ENCODE measurements around the gene PTK6. TPM values are rescaled to one million over a fixed set of nuclear protein-coding genes. Genes with fewer than 3 reads are reported as not detected.

The PTK6 gene
- total RNA-seq, 4 donors from 2014 or later, result 0.11 TPM; not detected in 3

GRCh38 chr20:63552481-63553249 is 15.5 kb upstream of the PTK6 start:
- intact Hi-C loops (cut with DNase I), result no loop called here

GRCh38 chr20:63551068-63551467 is 13.9 kb upstream of the PTK6 start:
- DNase-seq, result no peak
- no peak overlapping the region for H3K4me3 ChIP-seq (replicated peaks in 1 of 3)
- H3K27ac ChIP-seq, result no peak overlapping the region
- intact Hi-C loops (cut with DNase I), result no loop called here
- no peaks in the 10 kb centered on the region for H3K9me3 ChIP-seq
- H3K4me1 ChIP-seq, result peaks cover 9 to 13% of the 10 kb centered on the region in 2 donors
- TF ChIP-seq CTCF (IDR thresholded peaks at IDR 0.05) (no peak), POLR2A (IDR thresholded peaks at IDR 0.05) (no peak)
- WGBS, 2 donors, result 53 to 59% methylated on average over 8 to 9 of the region's 9 CpGs
- no peaks in the 10 kb centered on the region for H3K36me3 ChIP-seq
- H3K27me3 ChIP-seq, result no peaks in the 10 kb centered on the region

More at GRCh38 chr20:63552481-63553249, 15.5 kb upstream of the PTK6 start:
- Histone ChIP-seq H3K4me3 (replicated peaks in 1 of 3) (no peak overlapping the region), H3K4me1 (peaks cover 9 to 13% of the 10 kb centered on the region in 2 donors), H3K27ac (no peak overlapping the region), H3K27me3 (no peaks in the 10 kb centered on the region), H3K9me3 (no peaks in the 10 kb centered on the region), H3K36me3 (no peaks in the 10 kb centered on the region)
- no peak for TF ChIP-seq POLR2A (IDR thresholded peaks at IDR 0.05)
- TF ChIP-seq CTCF (IDR thresholded peaks at IDR 0.05), result no peak
- WGBS, 2 donors, result 41 to 45% methylated on average over 13 to 15 of the region's 15 CpGs
- DNase-seq, result no peak

GRCh38 chr20:63549679-63550282 is 12.6 kb upstream of the PTK6 start:
- WGBS, 2 donors, result 91 to 93% methylated on average over 17 to 18 of the region's 18 CpGs
- DNase-seq, result no peak
- no peak for TF ChIP-seq CTCF (IDR thresholded peaks at IDR 0.05)

GRCh38 chr20:63549019-63549418 is 11.8 kb upstream of the PTK6 start:
- H3K4me1 ChIP-seq, result peaks cover 4 to 8% of the 10 kb centered on the region in 2 donors
- H3K27ac ChIP-seq, result no peak overlapping the region
- no peaks in the 10 kb centered on the region for H3K36me3 ChIP-seq
- H3K27me3 ChIP-seq, result no peaks in the 10 kb centered on the region
- no peak overlapping the region for H3K4me3 ChIP-seq (replicated peaks in 1 of 3)
- whole genome bisulfite sequencing, 2 donors, result 31 to 32% methylated on average over 6 to 22 of the region's 25 CpGs
- intact Hi-C loops (cut with DNase I), result no loop called here
- TF ChIP-seq CTCF (IDR thresholded peaks at IDR 0.05) (no peak), POLR2A (IDR thresholded peaks at IDR 0.05) (no peak)
- DNase-seq, result no peak
- H3K9me3 ChIP-seq, result no peaks in the 10 kb centered on the region

More at GRCh38 chr20:63549679-63550282, 12.6 kb upstream of the PTK6 start:
- Histone ChIP-seq H3K27me3 (no peaks in the 10 kb centered on the region), H3K27ac (no peak overlapping the region), H3K4me3 (replicated peaks in 1 of 3) (no peak overlapping the region), H3K36me3 (no peaks in the 10 kb centered on the region), H3K4me1 (peaks cover 9 to 13% of the 10 kb centered on the region in 2 donors), H3K9me3 (no peaks in the 10 kb centered on the region)
- intact Hi-C loops (cut with DNase I), result no loop called here

GRCh38 chr20:63548542-63548941 is 11.4 kb upstream of the PTK6 start:
- TF ChIP-seq CTCF (IDR thresholded peaks at IDR 0.05) (no peak), POLR2A (IDR thresholded peaks at IDR 0.05) (no peak)
- DNase-seq, result no peak
- Histone ChIP-seq H3K27ac (no peak overlapping the region), H3K27me3 (no peaks in the 10 kb centered on the region), H3K9me3 (no peaks in the 10 kb centered on the region), H3K36me3 (no peaks in the 10 kb centered on the region), H3K4me3 (replicated peaks in 1 of 3) (no peak overlapping the region), H3K4me1 (peaks cover 0 to 5% of the 10 kb centered on the region in 2 donors)
- intact Hi-C loops (cut with DNase I), result no loop called here
- 46 to 60% methylated on average over 8 of the region's 11 CpGs for WGBS, 2 donors
